ENCODE results near the gene RBL2. TPM values are rescaled to one million over a fixed set of nuclear protein-coding genes. Genes with fewer than 3 reads are reported as not detected.

Gene RBL2
- total and polyA plus RNA-seq, 2 of the 13 experiments (the other 11 are each of a cell fraction or from before 2014, with no cell fraction given): 41.2 to 60.9 TPM

DNA sequence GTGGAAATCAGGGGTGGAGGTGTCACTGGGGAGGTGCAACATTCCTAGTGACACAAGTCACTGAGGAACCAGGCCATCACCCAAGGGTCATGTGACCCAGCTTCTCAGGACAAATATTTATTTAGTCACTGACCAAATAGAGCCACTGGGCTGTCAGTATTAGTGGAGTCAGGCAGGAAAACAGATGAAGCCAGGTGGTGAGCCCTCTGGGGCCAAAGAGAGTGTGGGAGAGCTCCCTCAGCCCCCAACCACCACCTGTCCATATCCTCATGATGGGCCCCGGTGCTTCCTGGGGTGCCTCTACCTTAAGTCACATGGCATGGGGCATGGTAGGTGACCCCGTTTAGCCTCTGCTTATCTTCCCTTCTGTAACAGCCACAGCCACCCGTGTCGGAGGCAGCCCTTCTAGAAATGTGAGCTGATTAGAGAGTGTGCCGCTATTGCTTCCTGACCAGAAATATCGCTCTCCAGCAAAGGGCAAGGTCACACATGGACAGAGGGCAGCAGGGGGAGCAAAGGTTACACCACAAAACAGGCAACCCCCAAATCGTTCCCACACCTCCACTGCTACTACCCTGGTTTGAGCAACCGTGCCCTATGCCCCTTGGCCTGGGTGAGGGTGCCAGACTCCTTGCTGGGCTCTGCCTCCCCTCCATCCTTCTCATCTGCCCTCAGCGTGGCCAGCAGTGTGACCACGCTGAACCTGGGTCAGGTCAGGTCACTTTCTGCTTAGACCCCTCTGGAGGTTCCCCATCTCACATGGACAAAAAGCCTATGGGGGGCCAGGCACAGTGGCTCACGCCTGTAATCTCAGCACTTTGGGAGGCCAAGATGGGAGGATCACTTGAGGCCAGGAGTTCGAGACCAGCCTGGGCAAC is 77.4 kb downstream of the RBL2 start (continued):
- TF ChIP-seq, protein P1, sequence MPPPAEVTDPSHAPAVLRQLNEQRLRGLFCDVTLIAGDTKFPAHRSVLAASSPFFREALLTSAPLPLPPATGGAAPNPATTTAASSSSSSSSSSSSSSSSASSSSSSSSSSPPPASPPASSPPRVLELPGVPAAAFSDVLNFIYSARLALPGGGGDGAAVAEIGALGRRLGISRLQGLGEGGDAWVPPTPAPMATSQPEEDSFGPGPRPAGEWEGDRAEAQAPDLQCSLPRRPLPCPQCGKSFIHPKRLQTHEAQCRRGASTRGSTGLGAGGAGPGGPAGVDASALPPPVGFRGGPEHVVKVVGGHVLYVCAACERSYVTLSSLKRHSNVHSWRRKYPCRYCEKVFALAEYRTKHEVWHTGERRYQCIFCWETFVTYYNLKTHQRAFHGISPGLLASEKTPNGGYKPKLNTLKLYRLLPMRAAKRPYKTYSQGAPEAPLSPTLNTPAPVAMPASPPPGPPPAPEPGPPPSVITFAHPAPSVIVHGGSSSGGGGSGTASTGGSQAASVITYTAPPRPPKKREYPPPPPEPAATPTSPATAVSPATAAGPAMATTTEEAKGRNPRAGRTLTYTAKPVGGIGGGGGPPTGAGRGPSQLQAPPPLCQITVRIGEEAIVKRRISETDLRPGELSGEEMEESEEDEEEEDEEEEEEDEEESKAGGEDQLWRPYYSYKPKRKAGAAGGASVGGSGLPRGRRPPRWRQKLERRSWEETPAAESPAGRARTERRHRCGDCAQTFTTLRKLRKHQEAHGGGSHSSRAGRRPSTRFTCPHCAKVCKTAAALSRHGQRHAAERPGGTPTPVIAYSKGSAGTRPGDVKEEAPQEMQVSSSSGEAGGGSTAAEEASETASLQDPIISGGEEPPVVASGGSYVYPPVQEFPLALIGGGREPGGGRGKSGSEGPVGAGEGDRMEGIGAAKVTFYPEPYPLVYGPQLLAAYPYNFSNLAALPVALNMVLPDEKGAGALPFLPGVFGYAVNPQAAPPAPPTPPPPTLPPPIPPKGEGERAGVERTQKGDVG (CRISPR knock-in tag; IDR thresholded peaks at IDR 0.05; ENCODE audit: borderline replicate concordance): 0 out of 2 replicates have a peak, but pooled peaks have one; percentile 55
- TF ChIP-seq ZMYM2 (CRISPR knock-in tag; IDR thresholded peaks at IDR 0.05) (peak; percentile 89; the same call in 1 of the 2 replicates), WIZ (CRISPR knock-in tag; IDR thresholded peaks at IDR 0.05) (0 out of 2 replicates have a peak, but pooled peaks have one; percentile 48), SOX6 (IDR thresholded peaks at IDR 0.05) (no peak), SOX6 (CRISPR knock-in tag; IDR thresholded peaks at IDR 0.05) (peak; percentile 82), ZNF776 (CRISPR knock-in tag; IDR thresholded peaks at IDR 0.05) (no peak), ZNF550 (CRISPR knock-in tag; IDR thresholded peaks at IDR 0.05; ENCODE audit: borderline replicate concordance) (no peak), ZNF878 (CRISPR knock-in tag; IDR thresholded peaks at IDR 0.05) (0 out of 2 replicates have a peak, but pooled peaks have one; percentile 22), ZBTB38 (CRISPR knock-in tag; IDR thresholded peaks at IDR 0.05) (peak; percentile 80), RNF2 (conservative IDR thresholded peaks at IDR 0.05; ENCODE audit: low read depth) (no peak), ZNF83 (CRISPR knock-in tag; IDR thresholded peaks at IDR 0.05; ENCODE audit: borderline replicate concordance) (no peak), SP5 (CRISPR knock-in tag; IDR thresholded peaks at IDR 0.05; ENCODE audit: borderline replicate concordance, low read depth) (0 out of 2 replicates have a peak, but pooled peaks have one; percentile 55), ZNF547 (CRISPR knock-in tag; IDR thresholded peaks at IDR 0.05) (no peak), ZNF652 (CRISPR knock-in tag; IDR thresholded peaks at IDR 0.05; ENCODE audit: borderline replicate concordance, low read depth) (no peak; the same call in 1 of the 2 replicates), ELF4 (CRISPR knock-in tag; IDR thresholded peaks at IDR 0.05; ENCODE audit: borderline replicate concordance) (peak; percentile 78), ESRRA (CRISPR knock-in tag; IDR thresholded peaks at IDR 0.05; ENCODE audit: low read depth) (peak; percentile 94), ZBTB46 (CRISPR knock-in tag; IDR thresholded peaks at IDR 0.05; ENCODE audit: borderline replicate concordance) (peak; percentile 77; the same call in 1 of the 2 replicates), JUN (CRISPR knock-in tag; IDR thresholded peaks at IDR 0.05) (peak; percentile 78)
- TF ChIP-seq, protein P2, sequence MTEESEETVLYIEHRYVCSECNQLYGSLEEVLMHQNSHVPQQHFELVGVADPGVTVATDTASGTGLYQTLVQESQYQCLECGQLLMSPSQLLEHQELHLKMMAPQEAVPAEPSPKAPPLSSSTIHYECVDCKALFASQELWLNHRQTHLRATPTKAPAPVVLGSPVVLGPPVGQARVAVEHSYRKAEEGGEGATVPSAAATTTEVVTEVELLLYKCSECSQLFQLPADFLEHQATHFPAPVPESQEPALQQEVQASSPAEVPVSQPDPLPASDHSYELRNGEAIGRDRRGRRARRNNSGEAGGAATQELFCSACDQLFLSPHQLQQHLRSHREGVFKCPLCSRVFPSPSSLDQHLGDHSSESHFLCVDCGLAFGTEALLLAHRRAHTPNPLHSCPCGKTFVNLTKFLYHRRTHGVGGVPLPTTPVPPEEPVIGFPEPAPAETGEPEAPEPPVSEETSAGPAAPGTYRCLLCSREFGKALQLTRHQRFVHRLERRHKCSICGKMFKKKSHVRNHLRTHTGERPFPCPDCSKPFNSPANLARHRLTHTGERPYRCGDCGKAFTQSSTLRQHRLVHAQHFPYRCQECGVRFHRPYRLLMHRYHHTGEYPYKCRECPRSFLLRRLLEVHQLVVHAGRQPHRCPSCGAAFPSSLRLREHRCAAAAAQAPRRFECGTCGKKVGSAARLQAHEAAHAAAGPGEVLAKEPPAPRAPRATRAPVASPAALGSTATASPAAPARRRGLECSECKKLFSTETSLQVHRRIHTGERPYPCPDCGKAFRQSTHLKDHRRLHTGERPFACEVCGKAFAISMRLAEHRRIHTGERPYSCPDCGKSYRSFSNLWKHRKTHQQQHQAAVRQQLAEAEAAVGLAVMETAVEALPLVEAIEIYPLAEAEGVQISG (CRISPR knock-in tag; IDR thresholded peaks at IDR 0.05): 0 out of 2 replicates have a peak, but pooled peaks have one; percentile 43
- TF ChIP-seq, protein P3, sequence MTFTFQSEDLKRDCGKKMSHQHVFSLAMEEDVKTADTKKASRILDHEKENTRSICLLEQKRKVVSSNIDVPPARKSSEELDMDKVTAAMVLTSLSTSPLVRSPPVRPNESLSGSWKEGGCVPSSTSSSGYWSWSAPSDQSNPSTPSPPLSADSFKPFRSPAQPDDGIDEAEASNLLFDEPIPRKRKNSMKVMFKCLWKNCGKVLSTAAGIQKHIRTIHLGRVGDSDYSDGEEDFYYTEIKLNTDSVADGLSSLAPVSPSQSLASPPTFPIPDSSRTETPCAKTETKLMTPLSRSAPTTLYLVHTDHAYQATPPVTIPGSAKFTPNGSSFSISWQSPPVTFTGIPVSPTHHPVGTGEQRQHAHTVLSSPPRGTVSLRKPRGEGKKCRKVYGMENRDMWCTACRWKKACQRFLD (CRISPR knock-in tag; IDR thresholded peaks at IDR 0.05; ENCODE audit: borderline replicate concordance): no peak

Data from HepG2 (cell line).